RWPE1 (cell line): ENCODE measurements around the gene HDAC9.

ENCODE experiments used
- CTCF ChIA-PET: fragments of 350-600 bp; sonication (Branson Sonifier 250); formaldehyde crosslinking; extraction: SDS; loops from one replicate; lab custom pipeline; 2021; lab: Yijun Ruan, JAX
- POLR2A ChIA-PET: fragments of 400-600 bp; formaldehyde crosslinking; extraction: SDS; loops from one replicate; lab custom pipeline; 2020; ENCODE audit warnings: antibody characterized with exemption; ENCODE audit not compliant: low non-redundant PET; lab: Yijun Ruan, JAX
- DNase-seq: peaks from one replicate; pipeline ENCODE4 v3.0.0; 2012; ENCODE audit warnings: low spot score
- H3K27ac ChIP-seq: fragments of 450-650 bp; 2 replicates; pipeline ENCODE4 v1.5.1; 2017
- CTCF ChIP-seq: fragments of 450-650 bp; conservative IDR thresholded peaks from 2 replicates; pipeline ENCODE4 v1.5.1; 2017; ENCODE audit warnings: low read depth, mild to moderate bottlenecking

The HDAC9 gene

GRCh38 chr7:18566205-18566604 lies 70.7 kb downstream of the HDAC9 start:
- no peak overlapping the region for H3K27ac ChIP-seq
- POLR2A ChIA-PET, result no interaction called here
- CTCF ChIA-PET, result no interaction called here
- no peak for TF ChIP-seq CTCF
- DNase-seq, result no peak

DNA sequence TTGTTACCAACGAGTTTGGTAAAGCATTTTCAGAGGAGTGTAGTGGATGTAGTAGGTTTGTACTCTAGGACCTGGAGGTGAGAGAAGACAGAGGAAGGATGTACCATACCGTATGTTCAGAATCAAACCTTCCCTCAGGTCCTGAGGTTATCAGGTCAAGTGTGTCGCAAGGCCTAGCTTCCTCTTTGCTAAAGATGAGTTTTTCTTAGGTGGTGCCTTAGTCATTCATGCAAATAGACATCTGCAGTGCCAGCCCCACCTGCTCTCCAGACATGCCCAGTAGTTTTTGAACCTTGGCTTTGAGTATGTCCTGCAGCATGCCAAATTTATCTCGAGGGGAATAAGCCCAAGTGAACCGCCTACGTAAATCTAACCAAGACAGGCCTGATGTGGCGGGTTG lies 71.3 kb downstream of the HDAC9 start:
- TF ChIP-seq CTCF, result no peak
- ChIA-PET CTCF (no interaction called here), POLR2A (no interaction called here)
- H3K27ac ChIP-seq, result no peak overlapping the region
- no peak for DNase-seq

- no peak for DNase-seq
- CTCF ChIA-PET, result interaction anchor here (0.7 to 2.8 kb wide), 2 partner anchors 218 to 664 kb away, joined by 3 to 25 read pairs; no protein-coding TSS in a partner anchor
- POLR2A ChIA-PET, result no interaction called here
- TF ChIP-seq CTCF, result no peak
- H3K27ac ChIP-seq, result no peak overlapping the region
Observed at GRCh38 chr7:18570441-18570840, 74.9 kb downstream of the HDAC9 start.

- TF ChIP-seq CTCF, result peak; percentile 73
- CTCF ChIA-PET, result interaction anchor here (0.6 to 2.8 kb wide), 13 partner anchors 24 to 1911 kb away, joined by 3 to 25 read pairs (median 4); no protein-coding TSS in a partner anchor
- POLR2A ChIA-PET, result interaction anchor here (0.7 kb wide), 1 partner anchor 13 kb away, joined by 5 read pairs; no protein-coding TSS in a partner anchor
- no peak overlapping the region for H3K27ac ChIP-seq
- DNase-seq, result peak; percentile 44
Observed at GRCh38 chr7:18570890-18571478, 75.4 kb downstream of the HDAC9 start.

DNA sequence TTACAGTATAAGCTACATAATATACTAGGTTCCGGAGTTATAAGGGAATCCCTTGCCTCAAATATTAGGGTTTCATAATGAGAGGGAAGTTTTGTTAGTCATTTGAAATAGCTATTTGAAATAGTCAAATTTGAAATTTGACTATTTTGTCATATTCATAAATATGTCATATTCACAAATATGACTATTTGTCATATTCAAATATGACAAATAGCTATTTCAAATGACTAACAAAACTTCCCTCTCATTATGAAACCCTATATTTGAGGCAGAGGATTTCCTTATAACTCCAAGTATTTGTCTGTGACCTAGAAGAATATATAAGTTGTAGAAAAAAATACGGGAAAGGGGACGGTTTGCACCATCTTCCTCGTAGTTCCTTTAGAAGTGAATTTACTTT lies 76.6 kb downstream of the HDAC9 start:
- POLR2A ChIA-PET, result no interaction called here
- no peak for DNase-seq
- TF ChIP-seq CTCF, result no peak
- H3K27ac ChIP-seq, result no peak overlapping the region
- CTCF ChIA-PET, result interaction anchor here (0.6 to 2.8 kb wide), 4 partner anchors 207 to 410 kb away, joined by 4 to 25 read pairs (median 5); no protein-coding TSS in a partner anchor

DNA sequence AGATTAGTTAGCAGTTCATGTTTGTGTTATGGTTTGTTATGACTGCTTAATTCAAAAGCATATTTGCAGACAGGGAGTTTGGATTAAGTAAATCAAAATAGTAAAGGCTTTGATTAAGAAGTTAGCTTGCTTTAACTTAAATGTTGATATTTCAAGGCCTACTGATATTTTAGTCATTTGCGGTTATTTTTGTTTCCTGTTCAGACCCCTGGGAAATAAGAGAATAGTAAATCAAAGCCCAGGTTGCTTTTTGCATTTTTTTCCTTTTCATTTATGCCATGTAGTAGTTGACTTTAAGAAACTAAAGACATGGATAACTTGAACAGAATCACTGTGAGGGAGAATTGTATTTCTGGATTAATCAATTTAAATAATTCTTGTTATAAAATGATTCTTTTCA lies 77.3 kb downstream of the HDAC9 start:
- no peak for DNase-seq
- no peak overlapping the region for H3K27ac ChIP-seq
- no peak for TF ChIP-seq CTCF
- CTCF ChIA-PET, result interaction anchor here (0.7 kb wide), 1 partner anchor 846 kb away, joined by 3 read pairs; no protein-coding TSS in a partner anchor
- POLR2A ChIA-PET, result no interaction called here
